ENCODE data around the gene MSI2.

DNA sequence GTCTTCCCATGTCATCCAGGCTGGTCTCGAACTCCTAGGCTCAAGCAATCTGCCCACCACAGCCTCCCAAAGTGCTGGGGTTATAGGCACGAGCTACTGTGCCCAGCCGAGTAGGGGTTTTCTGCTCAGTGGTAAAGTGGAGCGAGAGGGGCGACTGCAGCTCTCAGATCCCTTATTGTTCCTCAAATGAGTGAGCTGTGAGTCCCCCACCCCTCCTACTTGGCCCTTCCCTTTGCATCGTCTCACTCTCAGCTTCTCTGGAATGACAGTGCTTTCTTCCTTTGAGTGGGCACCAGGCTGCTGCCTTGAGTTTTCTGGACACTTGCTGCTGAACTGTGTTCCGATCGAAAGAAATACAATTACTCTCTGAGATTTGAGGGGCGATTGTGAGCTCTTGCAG is 63.5 kb downstream of the MSI2 start:
- TF ChIP-seq, protein P1, sequence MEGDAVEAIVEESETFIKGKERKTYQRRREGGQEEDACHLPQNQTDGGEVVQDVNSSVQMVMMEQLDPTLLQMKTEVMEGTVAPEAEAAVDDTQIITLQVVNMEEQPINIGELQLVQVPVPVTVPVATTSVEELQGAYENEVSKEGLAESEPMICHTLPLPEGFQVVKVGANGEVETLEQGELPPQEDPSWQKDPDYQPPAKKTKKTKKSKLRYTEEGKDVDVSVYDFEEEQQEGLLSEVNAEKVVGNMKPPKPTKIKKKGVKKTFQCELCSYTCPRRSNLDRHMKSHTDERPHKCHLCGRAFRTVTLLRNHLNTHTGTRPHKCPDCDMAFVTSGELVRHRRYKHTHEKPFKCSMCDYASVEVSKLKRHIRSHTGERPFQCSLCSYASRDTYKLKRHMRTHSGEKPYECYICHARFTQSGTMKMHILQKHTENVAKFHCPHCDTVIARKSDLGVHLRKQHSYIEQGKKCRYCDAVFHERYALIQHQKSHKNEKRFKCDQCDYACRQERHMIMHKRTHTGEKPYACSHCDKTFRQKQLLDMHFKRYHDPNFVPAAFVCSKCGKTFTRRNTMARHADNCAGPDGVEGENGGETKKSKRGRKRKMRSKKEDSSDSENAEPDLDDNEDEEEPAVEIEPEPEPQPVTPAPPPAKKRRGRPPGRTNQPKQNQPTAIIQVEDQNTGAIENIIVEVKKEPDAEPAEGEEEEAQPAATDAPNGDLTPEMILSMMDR (IDR thresholded peaks at IDR 0.05; ENCODE audit: low read depth, low read length, poor library complexity, severe bottlenecking), result no peak
- TF ChIP-seq EZH2phosphoT487 (IDR thresholded peaks at IDR 0.05; ENCODE audit: borderline replicate concordance, low read length), result no peak

Measured in DOHH2 (cell line).